ENCODE data around the gene GRIP2.

DNA sequence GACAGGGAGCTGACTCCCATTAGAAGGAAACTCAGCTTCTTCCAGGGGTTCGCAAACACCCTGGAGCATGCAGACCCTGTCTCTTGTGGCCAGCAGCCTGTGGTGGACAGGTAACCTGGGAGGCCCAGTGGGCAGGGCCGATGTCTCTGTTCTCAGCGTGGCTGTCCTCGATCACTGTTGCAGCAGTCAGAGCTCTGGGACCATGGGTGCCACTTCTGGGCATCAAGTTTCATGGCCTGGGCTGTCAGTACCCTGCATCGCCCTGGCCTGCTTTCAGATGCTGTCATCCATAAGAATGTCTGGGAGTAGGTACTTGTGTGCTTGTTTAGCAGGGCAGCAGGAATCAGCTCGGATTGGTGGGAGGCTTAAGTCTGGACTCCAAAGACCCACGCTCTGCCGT is 83.3 kb downstream of the GRIP2 start:
- TF ChIP-seq POLR2A (IDR thresholded peaks at IDR 0.05; ENCODE audit: low read depth, low read length) (no peak), CTCF (conservative IDR thresholded peaks at IDR 0.05; ENCODE audit: low read depth, low read length) (no peak), CHD1 (IDR thresholded peaks at IDR 0.05; ENCODE audit: low read depth, low read length) (no peak), FOS (IDR thresholded peaks at IDR 0.05; ENCODE audit: low read depth, low read length) (no peak), RAD21 (IDR thresholded peaks at IDR 0.05; ENCODE audit: low read length) (no peak), MAZ (IDR thresholded peaks at IDR 0.05; ENCODE audit: borderline replicate concordance, low read depth, low read length) (no peak), CEBPB (IDR thresholded peaks at IDR 0.05; ENCODE audit: low read depth, low read length) (no peak)
- TF ChIP-seq, protein P1, sequence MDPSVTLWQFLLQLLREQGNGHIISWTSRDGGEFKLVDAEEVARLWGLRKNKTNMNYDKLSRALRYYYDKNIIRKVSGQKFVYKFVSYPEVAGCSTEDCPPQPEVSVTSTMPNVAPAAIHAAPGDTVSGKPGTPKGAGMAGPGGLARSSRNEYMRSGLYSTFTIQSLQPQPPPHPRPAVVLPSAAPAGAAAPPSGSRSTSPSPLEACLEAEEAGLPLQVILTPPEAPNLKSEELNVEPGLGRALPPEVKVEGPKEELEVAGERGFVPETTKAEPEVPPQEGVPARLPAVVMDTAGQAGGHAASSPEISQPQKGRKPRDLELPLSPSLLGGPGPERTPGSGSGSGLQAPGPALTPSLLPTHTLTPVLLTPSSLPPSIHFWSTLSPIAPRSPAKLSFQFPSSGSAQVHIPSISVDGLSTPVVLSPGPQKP (IDR thresholded peaks at IDR 0.05; ENCODE audit: borderline replicate concordance, low read depth, low read length) = no peak

Measured in IMR-90 (cell line).